Ovary (tissue), 9 donors: ENCODE measurements around the gene FARP1. TPM values are rescaled to one million over a fixed set of nuclear protein-coding genes. Genes with fewer than 3 reads are reported as not detected.

ENCODE experiments used
- DNase-seq, 5 donors: peaks; one replicate each; pipeline ENCODE4 v3.0.0-alpha.2; 2019 to 2020
- H3K27ac ChIP-seq, 2 donors: fragments of 200-600 bp; one replicate each; pipeline versions ENCODE4 v1.5.1 to v1.8.0; 2019 to 2022
- H3K27me3 ChIP-seq: fragments of 200-600 bp; one replicate; pipeline ENCODE4 v1.8.0; 2022
- H3K36me3 ChIP-seq: fragments of 200-600 bp; sonication (generic); one replicate; pipeline ENCODE4 v1.5.1; 2019
- H3K4me1 ChIP-seq: one replicate; pipeline ENCODE4 v1.8.1; 2013; ENCODE audit warnings: mild to moderate bottlenecking, moderate library complexity; ENCODE audit not compliant: insufficient read depth
- H3K4me3 ChIP-seq: fragments of 200-600 bp; sonication (generic); one replicate; pipeline ENCODE4 v1.5.1; 2017
- H3K9me3 ChIP-seq, 2 donors: fragments of 200-600 bp in 1 of 2; sonication (generic) in 1 of 2; one replicate each; pipeline versions ENCODE4 v1.5.1 to v1.8.1; 2013 to 2019; ENCODE audit warnings: mild to moderate bottlenecking in 1 of 2, moderate library complexity in 1 of 2
- CTCF ChIP-seq, 3 donors: fragments of 450-650 bp in 2 of 3; fragments of 200-600 bp in 1 of 3; IDR thresholded peaks; one replicate each; pipeline versions ENCODE4 v1.5.1 to v1.8.0; 2016 to 2022; ENCODE audit warnings: antibody characterized with exemption in 3 of 3, mild to moderate bottlenecking in 1 of 3
- EP300 ChIP-seq: sonication (generic); formaldehyde crosslinking; IDR thresholded peaks from one replicate; pipeline ENCODE4 v1.6.1; 2017; ENCODE audit warnings: antibody characterized with exemption
- POLR2A ChIP-seq: fragments of 450-650 bp; IDR thresholded peaks from one replicate; pipeline ENCODE4 v1.6.1; 2017; ENCODE audit warnings: antibody characterized with exemption, mild to moderate bottlenecking, moderate library complexity
- WGBS, 3 donors: extraction: QIAGEN DNeasy Blood & Tissue Kit in 1 of 3; methylation state at CpG; one replicate each; pipeline versions ENCODE4 v1.1.5 to v1.1.7; 2013 to 2017; 5-methylcytosine and 5-hydroxymethylcytosine counted together
- intact Hi-C, 4 donors: fragments of 100-400 bp; cut with DNase I; formaldehyde crosslinking; loops; one replicate each; pipeline versions ENCODE4 v1.11.0 to v1.15.1; 2022 to 2023
- polyA plus RNA-seq, 2 donors: library from polyadenylated mRNA; stranded (reverse); fragments of 200-250 nt in 1 of 2; fragments of 350-450 nt in 1 of 2; fragmentation: Illumina TruSeq in 1 of 2; extraction: RNeasy Lipid Tissue Mini Kit (QIAGEN cat#74804) in 1 of 2; gene quantifications; one replicate each; pipeline ENCODE4 v1.2.3, GENCODE V29; 2013 to 2014
- total RNA-seq, 7 donors: library from RNA; depleted of rRNA in 2 of 7; stranded (reverse); fragments of >200 nt in 2 of 7; fragmentation: NEBNext Ultra II Directional in 3 of 7; extraction: Animal tissue kit (Norgen Biotek cat#: 25700) in 3 of 7; gene quantifications; one replicate each; pipeline versions ENCODE4 v1.1.0 to v1.2.4, GENCODE V29; 2016 to 2023
- donor health status: DM: no; HTN: no; CAD: no; lungs with moderate emphysema.
- donor health status: DM: no; HTN: no; CAD: no.
- donor health status: Bipolar disorder and iron deficiency.
- donor health status: DM: yes; HTN: yes; CAD: no.
- donor health status: DM: no; HTN: no; CAD: no.
- donor health status: DM: yes; HTN: yes; CAD: no.

FARP1 gene
- total and polyA plus RNA-seq, 9 donors, result 10.2 to 90.1 (median 35.6) TPM

- DNase-seq, result no peak
- TF ChIP-seq POLR2A (no peak), CTCF (IDR thresholded peaks at IDR 0.05) (no peak), EP300 (no peak)
- Histone ChIP-seq H3K27me3 (no peaks in the 10 kb centered on the region), H3K9me3 (no peaks in the 10 kb centered on the region), H3K4me1 (no peaks in the 10 kb centered on the region), H3K27ac (no peak overlapping the region), H3K4me3 (no peak overlapping the region), H3K36me3 (no peaks in the 10 kb centered on the region)
- 89 to 91% (median 90%) methylated on average over 14 of the region's 14 CpGs for WGBS, 3 donors
- intact Hi-C loops, result no loop called here
Measured at GRCh38 chr13:98419786-98420553, 277.1 kb downstream of the FARP1 start.

GRCh38 chr13:98420554-98421175, 277.8 kb downstream of the FARP1 start:
- DNase-seq, result no peak
- WGBS, 3 donors, result 85 to 88% (median 88%) methylated on average over 6 of the region's 6 CpGs
- intact Hi-C loops, result no loop called here
- no peak overlapping the region for H3K4me3 ChIP-seq
- H3K36me3 ChIP-seq, result no peaks in the 10 kb centered on the region
- no peaks in the 10 kb centered on the region for H3K4me1 ChIP-seq
- TF ChIP-seq CTCF (IDR thresholded peaks at IDR 0.05) (no peak), POLR2A (no peak), EP300 (no peak)
- H3K27ac ChIP-seq, result no peak overlapping the region
- H3K27me3 ChIP-seq, result no peaks in the 10 kb centered on the region
- H3K9me3 ChIP-seq, result no peaks in the 10 kb centered on the region

- Histone ChIP-seq H3K27me3 (no peaks in the 10 kb centered on the region), H3K36me3 (no peaks in the 10 kb centered on the region), H3K27ac (no peak overlapping the region), H3K4me1 (no peaks in the 10 kb centered on the region), H3K9me3 (no peaks in the 10 kb centered on the region), H3K4me3 (no peak overlapping the region)
- intact Hi-C loops, result no loop called here
- TF ChIP-seq EP300 (no peak), CTCF (IDR thresholded peaks at IDR 0.05) (no peak), POLR2A (no peak)
- WGBS, 3 donors, result 80 to 86% (median 83%) methylated on average over 9 of the region's 9 CpGs
- DNase-seq, result no peak
Measured at GRCh38 chr13:98422046-98422445, 279.2 kb downstream of the FARP1 start.

GRCh38 chr13:98423417-98423816, 280.5 kb downstream of the FARP1 start:
- Histone ChIP-seq H3K27ac (no peak overlapping the region), H3K4me3 (no peak overlapping the region), H3K27me3 (no peaks in the 10 kb centered on the region), H3K9me3 (no peaks in the 10 kb centered on the region), H3K4me1 (no peaks in the 10 kb centered on the region), H3K36me3 (no peaks in the 10 kb centered on the region)
- intact Hi-C loops, result no loop called here
- WGBS, 3 donors, result 80 to 85% (median 83%) methylated on average over 7 of the region's 7 CpGs
- TF ChIP-seq CTCF (IDR thresholded peaks at IDR 0.05), result no peak
- no peak for TF ChIP-seq EP300
- TF ChIP-seq POLR2A, result no peak
- no peak for DNase-seq
